Measurements from ENCODE around the gene RAI1.

GRCh38 chr17:17667947-17668346 is 13.3 kb upstream of the RAI1 start:
- TF ChIP-seq CTCF (IDR thresholded peaks at IDR 0.05) (no peak), POLR2A (IDR thresholded peaks at IDR 0.05) (no peak)

All from adrenal gland (tissue), 5 donors.